H1 (cell line): ENCODE results near the gene NINJ2.

ENCODE experiments used
- CTCF ChIP-seq, 3 experiments: IDR thresholded peaks; 1 replicate in 2 of 3; 2 replicates in 1 of 3; pipeline versions ENCODE4 v1.5.1 to v1.6.1; 2011; ENCODE audit warnings: low read length in 3 of 3, mild to moderate bottlenecking in 3 of 3, inconsistent platforms in 2 of 3, low read depth in 1 of 3, moderate library complexity in 1 of 3; ENCODE audit not compliant: insufficient read depth in 1 of 3; ENCODE audit errors: control extremely low read depth in 1 of 3
- EZH2 ChIP-seq: fragments of 200-600 bp; sonication (generic); IDR thresholded peaks from 2 replicates; pipeline ENCODE4 v1.7.1; 2012; ENCODE audit warnings: low read depth, mild to moderate bottlenecking, moderate library complexity, low read length, inconsistent platforms; ENCODE audit not compliant: severe bottlenecking
- JUND ChIP-seq: IDR thresholded peaks from 2 replicates; pipeline ENCODE4 v1.6.1; 2011; ENCODE audit warnings: mild to moderate bottlenecking, improper control_type of control experiment, low read length
- MAX ChIP-seq: IDR thresholded peaks from 2 replicates; pipeline ENCODE4 v1.6.1; 2012; ENCODE audit warnings: inconsistent platforms
- SP1 ChIP-seq: IDR thresholded peaks from 2 replicates; pipeline ENCODE4 v1.6.1; 2011; ENCODE audit warnings: low read depth, low read length

GRCh38 chr12:559906-560455 is 103.3 kb downstream of the NINJ2 start:
- TF ChIP-seq SP1: no peak
- TF ChIP-seq EZH2: no peak
- no peak for TF ChIP-seq JUND
- TF ChIP-seq CTCF (IDR thresholded peaks at IDR 0.05; ENCODE audit: control extremely low read depth in 1 of 3, insufficient read depth in 1 of 3, low read depth in 1 of 3, low read length in 3 of 3): no peak
- TF ChIP-seq MAX: no peak
